HG02938 (cell line): ENCODE results near the gene PATE1.
"Not testable (repeated sequence)": the region's sequence is repeated elsewhere in the genome, so short reads cannot be mapped to it uniquely, and the experiment has no call there.

Experiments
- ATAC-seq: cut with Tn5 transposase; IDR thresholded peaks from one replicate; pipeline ENCODE4 v1.9.1; 2021; ENCODE audit warnings: mild to moderate bottlenecking, moderate library complexity; ENCODE audit not compliant: unreplicated experiment

The PATE1 gene

GRCh38 chr11:125745979-125746378 lies at the start of gene PATE1:
Gene PATE1, plus strand, starts transcription at chr11:125746279. Its CDS starts 26 bp downstream, at chr11:125746305.
- no peak for ATAC-seq

GRCh38 chr11:125701018-125701610 lies 45.0 kb upstream of the PATE1 start:
- no peak for ATAC-seq

- no peak for ATAC-seq
Measured at GRCh38 chr11:125701858-125702621, 44.0 kb upstream of the PATE1 start.

- ATAC-seq, result not testable (repeated sequence)
Measured at GRCh38 chr11:125704686-125705085, 41.4 kb upstream of the PATE1 start.

- ATAC-seq, result no peak
Measured at GRCh38 chr11:125720781-125721180, 25.3 kb upstream of the PATE1 start.

- ATAC-seq, result no peak
Measured at GRCh38 chr11:125724125-125724524, 22.0 kb upstream of the PATE1 start.

GRCh38 chr11:125728969-125729368 lies 17.1 kb upstream of the PATE1 start:
- no peak for ATAC-seq

GRCh38 chr11:125740617-125741016 lies 5.5 kb upstream of the PATE1 start:
- ATAC-seq, result no peak

- ATAC-seq, result no peak
Measured at GRCh38 chr11:125743681-125744080, 2.4 kb upstream of the PATE1 start.

GRCh38 chr11:125750629-125751028 lies 4.5 kb downstream of the PATE1 start:
- no peak for ATAC-seq

GRCh38 chr11:125756050-125756449 lies 10.0 kb downstream of the PATE1 start:
- no peak for ATAC-seq

- ATAC-seq, result no peak
Measured at GRCh38 chr11:125762445-125762844, 16.4 kb downstream of the PATE1 start.

GRCh38 chr11:125763483-125763882 lies 17.4 kb downstream of the PATE1 start:
- no peak for ATAC-seq

- ATAC-seq, result no peak
Measured at GRCh38 chr11:125766251-125766650, 20.2 kb downstream of the PATE1 start.

GRCh38 chr11:125768336-125769046 lies 22.4 kb downstream of the PATE1 start:
- no peak for ATAC-seq

GRCh38 chr11:125770583-125770982 lies 24.5 kb downstream of the PATE1 start:
- ATAC-seq, result no peak

GRCh38 chr11:125772834-125773505 lies 26.9 kb downstream of the PATE1 start:
- no peak for ATAC-seq

GRCh38 chr11:125773516-125773915 lies 27.4 kb downstream of the PATE1 start:
- ATAC-seq, result no peak

- no peak for ATAC-seq
Measured at GRCh38 chr11:125777309-125777708, 31.2 kb downstream of the PATE1 start.

- ATAC-seq, result no peak
Measured at GRCh38 chr11:125778728-125779127, 32.6 kb downstream of the PATE1 start, which contains the start of gene PATE2. Gene PATE2, minus strand, starts transcription at chr11:125778828. Its CDS starts 55 bp downstream, at chr11:125778773.

- no peak for ATAC-seq
Measured at GRCh38 chr11:125784678-125785077, 38.6 kb downstream of the PATE1 start.
